C1 segment of cervical spinal cord (tissue), 14 donors: Measurements from ENCODE around the gene ALOXE3.

ENCODE experiments used
- DNase-seq, 14 donors: peaks; one replicate each; lab custom pipeline; 2025; lab: John Stamatoyannopoulos, UW

ALOXE3 gene

GRCh38 chr17:8154608-8155155 lies 36.4 kb upstream of the ALOXE3 start:
- DNase-seq, result no peak

- peak; percentile 84 to 98 (median 96) for DNase-seq
Measured at GRCh38 chr17:8153957-8154607, 35.8 kb upstream of the ALOXE3 start.

- DNase-seq, result peak in 10 of 14 donors; percentile 23 to 79 (median 62)
Measured at GRCh38 chr17:8153525-8153956, 35.2 kb upstream of the ALOXE3 start.

- DNase-seq, result peak in 1 of 14 donors; percentile 70
Measured at GRCh38 chr17:8153031-8153451, 34.7 kb upstream of the ALOXE3 start.

GRCh38 chr17:8152112-8152775 lies 33.9 kb upstream of the ALOXE3 start, which contains the start of gene PER1:
TSS of gene PER1 (minus strand) at chr17:8152404. CDS start at chr17:8150706, 1,698 bp downstream.
- peak; percentile 72 to 97 (median 92) for DNase-seq

GRCh38 chr17:8151641-8152111 lies 33.4 kb upstream of the ALOXE3 start:
- peak in 11 of 14 donors; percentile 62 to 84 (median 78) for DNase-seq

GRCh38 chr17:8151120-8151640 lies 32.9 kb upstream of the ALOXE3 start:
- DNase-seq, result peak; percentile 34 to 93 (median 84)

GRCh38 chr17:8150194-8151119 lies 32.1 kb upstream of the ALOXE3 start:
- no peak for DNase-seq

GRCh38 chr17:8149419-8150193 lies 31.3 kb upstream of the ALOXE3 start:
- DNase-seq, result no peak

GRCh38 chr17:8148560-8148959 lies 30.2 kb upstream of the ALOXE3 start:
- no peak for DNase-seq

GRCh38 chr17:8147805-8148404 lies 29.6 kb upstream of the ALOXE3 start:
- DNase-seq, result no peak

GRCh38 chr17:8147141-8147804 lies 29.0 kb upstream of the ALOXE3 start:
- no peak for DNase-seq

GRCh38 chr17:8146381-8147140 lies 28.2 kb upstream of the ALOXE3 start:
- DNase-seq, result no peak

GRCh38 chr17:8145811-8146210 lies 27.5 kb upstream of the ALOXE3 start:
- DNase-seq, result no peak

- DNase-seq, result no peak
Measured at GRCh38 chr17:8144401-8145231, 26.3 kb upstream of the ALOXE3 start.

GRCh38 chr17:8143581-8144400 lies 25.5 kb upstream of the ALOXE3 start:
- no peak for DNase-seq
